ENCODE data around the gene ADCY9.

The ADCY9 gene

DNA sequence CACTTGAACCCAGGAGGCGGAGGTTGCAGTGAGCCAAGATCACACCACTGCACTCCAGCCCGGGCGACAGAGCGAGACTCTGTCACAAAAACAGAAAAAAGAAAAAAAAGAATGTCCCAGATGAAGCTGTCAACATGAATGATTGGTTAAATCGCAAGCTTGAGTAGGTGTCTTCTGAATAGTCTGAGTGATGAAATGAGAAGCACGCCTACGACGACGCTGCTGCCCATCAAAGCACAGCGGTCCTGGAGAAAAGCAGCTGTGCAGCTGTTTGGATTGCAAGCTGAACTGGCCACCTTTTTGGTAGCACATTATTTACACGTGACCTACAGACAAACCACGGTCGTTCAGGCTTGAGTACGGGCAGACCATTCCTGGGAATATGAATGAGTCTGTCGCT lies 12.5 kb downstream of the ADCY9 start:
- no peak overlapping the region for H3K27ac ChIP-seq (replicated peaks)
- TF ChIP-seq SPI1 (IDR thresholded peaks at IDR 0.05; ENCODE audit: borderline replicate concordance, low read depth) = no peak
- TF ChIP-seq, protein P1, sequence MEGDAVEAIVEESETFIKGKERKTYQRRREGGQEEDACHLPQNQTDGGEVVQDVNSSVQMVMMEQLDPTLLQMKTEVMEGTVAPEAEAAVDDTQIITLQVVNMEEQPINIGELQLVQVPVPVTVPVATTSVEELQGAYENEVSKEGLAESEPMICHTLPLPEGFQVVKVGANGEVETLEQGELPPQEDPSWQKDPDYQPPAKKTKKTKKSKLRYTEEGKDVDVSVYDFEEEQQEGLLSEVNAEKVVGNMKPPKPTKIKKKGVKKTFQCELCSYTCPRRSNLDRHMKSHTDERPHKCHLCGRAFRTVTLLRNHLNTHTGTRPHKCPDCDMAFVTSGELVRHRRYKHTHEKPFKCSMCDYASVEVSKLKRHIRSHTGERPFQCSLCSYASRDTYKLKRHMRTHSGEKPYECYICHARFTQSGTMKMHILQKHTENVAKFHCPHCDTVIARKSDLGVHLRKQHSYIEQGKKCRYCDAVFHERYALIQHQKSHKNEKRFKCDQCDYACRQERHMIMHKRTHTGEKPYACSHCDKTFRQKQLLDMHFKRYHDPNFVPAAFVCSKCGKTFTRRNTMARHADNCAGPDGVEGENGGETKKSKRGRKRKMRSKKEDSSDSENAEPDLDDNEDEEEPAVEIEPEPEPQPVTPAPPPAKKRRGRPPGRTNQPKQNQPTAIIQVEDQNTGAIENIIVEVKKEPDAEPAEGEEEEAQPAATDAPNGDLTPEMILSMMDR (IDR thresholded peaks at IDR 0.05; ENCODE audit: insufficient read depth, low read length) = no peak
- no peak for TF ChIP-seq GABPA (IDR thresholded peaks at IDR 0.05; ENCODE audit: low read depth)
- no peak for TF ChIP-seq POLR2AphosphoS5 (IDR thresholded peaks at IDR 0.05; ENCODE audit: low read depth)
- TF ChIP-seq, protein P2, sequence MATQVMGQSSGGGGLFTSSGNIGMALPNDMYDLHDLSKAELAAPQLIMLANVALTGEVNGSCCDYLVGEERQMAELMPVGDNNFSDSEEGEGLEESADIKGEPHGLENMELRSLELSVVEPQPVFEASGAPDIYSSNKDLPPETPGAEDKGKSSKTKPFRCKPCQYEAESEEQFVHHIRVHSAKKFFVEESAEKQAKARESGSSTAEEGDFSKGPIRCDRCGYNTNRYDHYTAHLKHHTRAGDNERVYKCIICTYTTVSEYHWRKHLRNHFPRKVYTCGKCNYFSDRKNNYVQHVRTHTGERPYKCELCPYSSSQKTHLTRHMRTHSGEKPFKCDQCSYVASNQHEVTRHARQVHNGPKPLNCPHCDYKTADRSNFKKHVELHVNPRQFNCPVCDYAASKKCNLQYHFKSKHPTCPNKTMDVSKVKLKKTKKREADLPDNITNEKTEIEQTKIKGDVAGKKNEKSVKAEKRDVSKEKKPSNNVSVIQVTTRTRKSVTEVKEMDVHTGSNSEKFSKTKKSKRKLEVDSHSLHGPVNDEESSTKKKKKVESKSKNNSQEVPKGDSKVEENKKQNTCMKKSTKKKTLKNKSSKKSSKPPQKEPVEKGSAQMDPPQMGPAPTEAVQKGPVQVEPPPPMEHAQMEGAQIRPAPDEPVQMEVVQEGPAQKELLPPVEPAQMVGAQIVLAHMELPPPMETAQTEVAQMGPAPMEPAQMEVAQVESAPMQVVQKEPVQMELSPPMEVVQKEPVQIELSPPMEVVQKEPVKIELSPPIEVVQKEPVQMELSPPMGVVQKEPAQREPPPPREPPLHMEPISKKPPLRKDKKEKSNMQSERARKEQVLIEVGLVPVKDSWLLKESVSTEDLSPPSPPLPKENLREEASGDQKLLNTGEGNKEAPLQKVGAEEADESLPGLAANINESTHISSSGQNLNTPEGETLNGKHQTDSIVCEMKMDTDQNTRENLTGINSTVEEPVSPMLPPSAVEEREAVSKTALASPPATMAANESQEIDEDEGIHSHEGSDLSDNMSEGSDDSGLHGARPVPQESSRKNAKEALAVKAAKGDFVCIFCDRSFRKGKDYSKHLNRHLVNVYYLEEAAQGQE (IDR thresholded peaks at IDR 0.05; ENCODE audit: insufficient replicate concordance, low read depth) = no peak
- DNase-seq (ENCODE audit: low read depth in 1 of 2, low spot score in 1 of 2) = no peak

DNA sequence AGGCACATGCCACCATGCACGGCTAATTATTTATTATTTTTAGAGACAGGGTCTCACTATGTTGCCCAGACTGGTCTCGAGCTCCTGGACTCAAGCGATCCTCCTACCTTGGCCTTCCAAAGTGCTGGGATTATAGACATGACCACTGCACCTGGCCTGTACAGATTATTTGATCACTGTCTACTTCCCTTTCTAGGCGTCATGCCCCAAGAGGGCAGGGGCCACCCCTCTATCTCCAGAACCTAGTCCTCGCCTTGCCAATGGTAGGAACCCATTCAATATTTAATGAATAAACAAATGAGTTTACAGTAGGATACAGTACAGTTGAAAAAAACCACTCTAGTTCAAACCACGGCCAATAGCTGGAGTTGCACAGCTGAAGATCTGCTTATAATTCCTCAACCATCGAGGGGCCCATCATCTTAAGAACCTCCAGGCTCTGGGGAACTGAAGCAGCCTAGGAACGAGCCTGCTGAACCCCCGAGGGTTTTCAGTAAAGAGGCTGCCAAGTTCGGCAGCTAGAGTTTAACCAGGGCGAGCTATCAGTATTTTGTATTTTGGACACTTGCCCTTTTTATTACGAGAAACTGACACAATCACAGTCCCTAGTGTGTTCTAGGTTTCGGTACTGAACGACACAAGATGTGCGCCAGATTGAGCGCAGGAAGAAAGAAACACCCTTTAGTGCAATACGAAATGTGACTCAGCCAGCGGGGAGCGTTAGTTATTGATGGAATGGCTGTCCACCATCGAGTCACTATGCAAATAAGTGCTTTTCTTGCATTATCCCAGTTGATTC lies 14.6 kb downstream of the ADCY9 start:
- no peak overlapping the region for H3K4me3 ChIP-seq (replicated peaks; ENCODE audit: insufficient read depth, low read length)
- no peak for DNase-seq (ENCODE audit: low read depth in 1 of 2, low spot score in 1 of 2)
- H3K27me3 ChIP-seq (ENCODE audit: insufficient read depth, poor library complexity, severe bottlenecking) = no peaks in the 10 kb centered on the region
- no peak overlapping the region for H3K27ac ChIP-seq (replicated peaks)
- TF ChIP-seq, protein P2 (IDR thresholded peaks at IDR 0.05; ENCODE audit: insufficient replicate concordance, low read depth) = no peak

More for the DNA sequence above, 12.5 kb downstream of the ADCY9 start:
- no peaks in the 10 kb centered on the region for H3K27me3 ChIP-seq (ENCODE audit: insufficient read depth, poor library complexity, severe bottlenecking)
- no peak overlapping the region for H3K4me3 ChIP-seq (replicated peaks; ENCODE audit: insufficient read depth, low read length)

DNA sequence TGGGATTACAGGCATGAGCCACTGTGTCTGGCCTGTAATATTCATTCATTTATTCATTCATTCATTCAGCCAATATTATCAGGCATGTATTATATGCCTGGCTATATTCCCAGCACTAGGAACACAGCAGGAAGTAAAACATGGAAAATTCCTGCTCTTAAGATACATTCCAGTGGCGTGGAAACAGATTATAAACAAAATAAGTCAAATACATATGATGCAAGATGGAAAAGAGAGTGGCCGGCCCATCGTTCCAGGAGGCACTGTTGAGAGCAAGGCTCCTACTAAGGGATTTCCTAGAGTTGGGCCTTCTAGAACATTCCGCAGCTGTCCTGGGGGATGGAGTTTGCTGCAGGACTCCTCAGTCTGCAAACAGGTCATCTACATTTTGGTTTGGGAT lies 17.7 kb downstream of the ADCY9 start:
- Histone ChIP-seq H3K27ac (replicated peaks) (no peak overlapping the region), H3K27me3 (ENCODE audit: insufficient read depth, poor library complexity, severe bottlenecking) (no peaks in the 10 kb centered on the region), H3K4me3 (replicated peaks; ENCODE audit: insufficient read depth, low read length) (no peak overlapping the region)
- no peak for DNase-seq (ENCODE audit: low read depth in 1 of 2, low spot score in 1 of 2)
- TF ChIP-seq POLR2AphosphoS5 (IDR thresholded peaks at IDR 0.05; ENCODE audit: low read depth) = no peak
- TF ChIP-seq, protein P1 (IDR thresholded peaks at IDR 0.05; ENCODE audit: insufficient read depth, low read length) = no peak
- TF ChIP-seq, protein P2 (IDR thresholded peaks at IDR 0.05; ENCODE audit: insufficient replicate concordance, low read depth) = no peak
- TF ChIP-seq SPI1 (IDR thresholded peaks at IDR 0.05; ENCODE audit: borderline replicate concordance, low read depth) = no peak
- TF ChIP-seq GABPA (IDR thresholded peaks at IDR 0.05; ENCODE audit: low read depth) = no peak
